K562 (cell line): ENCODE results near the gene ABCA1. TPM values are rescaled to one million over a fixed set of nuclear protein-coding genes. Genes with fewer than 3 reads are reported as not detected.

Experiments used
- ATAC-seq: fragments of 200-7000 bp; cut with Tn5 transposase; 3 replicates; pipeline ENCODE4 v1.9.1; 2020; ENCODE audit warnings: moderate library complexity
- BruUV-seq: library from RNA; stranded (reverse); fragments of 400-500 nt; replicated peaks from 2 replicates; lab custom pipeline; 2021; lab: Mats Ljungman, UMichigan
- CTCF ChIA-PET: fragments of 300-600 bp; formaldehyde crosslinking; extraction: SDS; loops from one replicate; lab custom pipeline; 2021; ENCODE audit warnings: low intra/inter-chr PET ratio; lab: Yijun Ruan, JAX
- POLR2A ChIA-PET: fragments of 300-600, 350-650 bp; sonication (Branson Sonifier 250); formaldehyde crosslinking; extraction: SDS; loops from one replicate; lab custom pipeline; 2021; ENCODE audit warnings: antibody characterized with exemption, inconsistent platforms; lab: Yijun Ruan, JAX
- DNase-seq, 4 experiments: peaks; one replicate each; pipeline versions ENCODE4 v3.0.0 to v3.0.0-alpha.2; 2011 to 2018; ENCODE audit warnings: low spot score in 3 of 4, mixed read lengths in 3 of 4; ENCODE audit errors: extremely low read depth in 1 of 4
- FAIRE-seq: peaks from 2 replicates; lab custom pipeline; 2011; peaks lifted over from hg19 to GRCh38; lab: Jason Lieb, UNC
- H2AFZ ChIP-seq: 2 replicates; pipeline ENCODE4 v1.6.0; 2011; ENCODE audit warnings: low read depth, low read length, control low read depth, inconsistent platforms
- H3K27ac ChIP-seq: fragments of 200-600 bp; 3 replicates; pipeline ENCODE4 v1.8.0; 2011; ENCODE audit warnings: low read depth, mild to moderate bottlenecking, control low read depth, inconsistent platforms, low read length, moderate library complexity, mixed read lengths; ENCODE audit errors: extremely low read depth
- H3K27me3 ChIP-seq, 2 experiments: fragments of 300-600 bp in 1 of 2; 2 replicates in 1 of 2; 3 replicates in 1 of 2; pipeline versions ENCODE4 v1.6.0 to v1.8.0; 2011; ENCODE audit warnings: inconsistent platforms in 2 of 2, low read length in 2 of 2, mild to moderate bottlenecking in 1 of 2, mixed read lengths in 1 of 2, moderate library complexity in 1 of 2; ENCODE audit not compliant: control insufficient read depth in 2 of 2, insufficient read depth in 2 of 2
- H3K36me3 ChIP-seq: fragments of 300-600 bp; 3 replicates; pipeline ENCODE4 v1.8.0; 2011; ENCODE audit warnings: mild to moderate bottlenecking, low read length, inconsistent platforms; ENCODE audit not compliant: control insufficient read depth, insufficient read depth
- H3K4me1 ChIP-seq, 2 experiments: fragments of 200-600 bp in 1 of 2; replicated peaks in 1 of 2; 2 replicates in 1 of 2; 3 replicates in 1 of 2; pipeline versions ENCODE4 v1.5.1 to v1.8.0; 2011; ENCODE audit warnings: inconsistent platforms in 2 of 2, low read length in 2 of 2, mild to moderate bottlenecking in 1 of 2, mixed read lengths in 1 of 2, moderate library complexity in 1 of 2; ENCODE audit not compliant: control insufficient read depth in 2 of 2, insufficient read depth in 2 of 2
- H3K4me2 ChIP-seq: 2 replicates; pipeline ENCODE4 v1.6.1; 2011; ENCODE audit warnings: low read length, control low read depth, inconsistent platforms, mixed read lengths; ENCODE audit not compliant: insufficient read depth
- H3K4me3 ChIP-seq: fragments of 200-600 bp; sonication (generic), shearing (Covaris generic); 2 replicates; pipeline ENCODE4 v1.5.1; 2016; ENCODE audit warnings: control low read depth, inconsistent platforms
- H3K79me2 ChIP-seq: fragments of 200-600 bp; 3 replicates; pipeline ENCODE4 v1.8.0; 2011; ENCODE audit warnings: low read length, inconsistent platforms; ENCODE audit not compliant: control insufficient read depth, insufficient read depth
- H3K9ac ChIP-seq, 2 experiments: 2 replicates each; pipeline versions ENCODE4 v1.6.0 to v1.6.1; 2011; ENCODE audit warnings: low read depth in 2 of 2, low read length in 2 of 2, control low read depth in 1 of 2, inconsistent platforms in 1 of 2, mild to moderate bottlenecking in 1 of 2, mixed read lengths in 1 of 2; ENCODE audit not compliant: insufficient read depth in 1 of 2
- H3K9me1 ChIP-seq: one replicate; pipeline ENCODE4 v1.6.0; 2011; ENCODE audit warnings: inconsistent platforms, mild to moderate bottlenecking, low read length, moderate library complexity; ENCODE audit not compliant: control insufficient read depth, insufficient read depth
- H3K9me3 ChIP-seq: replicated peaks from 2 replicates; pipeline ENCODE4 v1.5.1; 2011; ENCODE audit warnings: low read depth, low read length, inconsistent platforms; ENCODE audit not compliant: control insufficient read depth, insufficient read depth
- H4K20me1 ChIP-seq: replicated peaks from 2 replicates; pipeline ENCODE4 v1.6.1; 2011; ENCODE audit warnings: low read length, inconsistent platforms, mixed read lengths; ENCODE audit not compliant: control insufficient read depth, insufficient read depth
- ARID2 ChIP-seq: fragments of 450-650 bp; IDR thresholded peaks from 2 replicates; pipeline ENCODE4 v1.6.1; 2017; ENCODE audit warnings: antibody characterized with exemption, mild to moderate bottlenecking
- ARID3A ChIP-seq: IDR thresholded peaks from 2 replicates; pipeline ENCODE4 v1.6.1; 2012; ENCODE audit warnings: low read depth, low read length, improper control_type of control experiment, borderline replicate concordance
- ATF1 ChIP-seq, 2 experiments: fragments of 450-650 bp in 1 of 2; IDR thresholded peaks; 2 replicates each; pipeline ENCODE4 v1.6.1; 2016; ENCODE audit warnings: missing compliant biosample characterization in 1 of 2, missing genetic modification characterization in 1 of 2
- CBFB ChIP-seq: sonication (generic); formaldehyde crosslinking; IDR thresholded peaks from 2 replicates; pipeline ENCODE4 v1.4.0; 2020; ENCODE audit warnings: mild to moderate bottlenecking, missing genetic modification reagents
- CHD1 ChIP-seq: fragments of 200-600 bp; sonication (generic); IDR thresholded peaks from one replicate; pipeline ENCODE4 v1.6.1; 2012; ENCODE audit warnings: mild to moderate bottlenecking, moderate library complexity, low read length, inconsistent platforms
- GTF2E2 ChIP-seq: fragments of 200-800 bp; sonication (Bioruptor generic); IDR thresholded peaks from 2 replicates; pipeline ENCODE4 v1.6.1; 2016; ENCODE audit warnings: missing genetic modification characterization, missing compliant biosample characterization
- KAT8 ChIP-seq: fragments of 450-650 bp; IDR thresholded peaks from 2 replicates; pipeline ENCODE4 v1.6.1; 2016; ENCODE audit warnings: low read depth, mild to moderate bottlenecking
- KHSRP ChIP-seq: fragments of 450-650 bp; IDR thresholded peaks from 2 replicates; pipeline ENCODE4 v1.6.1; 2017
- MAFG ChIP-seq: fragments of 450-650 bp; conservative IDR thresholded peaks from 2 replicates; pipeline ENCODE4 v1.6.1; 2016; ENCODE audit warnings: missing genetic modification characterization, missing compliant biosample characterization
- NCOA6 ChIP-seq: fragments of 450-650 bp; IDR thresholded peaks from 2 replicates; pipeline ENCODE4 v1.6.1; 2017; ENCODE audit warnings: mild to moderate bottlenecking
- NUFIP1 ChIP-seq: fragments of 450-650 bp; IDR thresholded peaks from 2 replicates; pipeline ENCODE4 v1.6.1; 2018; ENCODE audit not compliant: partially characterized antibody
- SAFB ChIP-seq: fragments of 200-400 bp; formaldehyde crosslinking; IDR thresholded peaks from 2 replicates; pipeline ENCODE4 v1.6.1; 2017; ENCODE audit warnings: low read depth, low read length, borderline replicate concordance
- SIRT6 ChIP-seq: IDR thresholded peaks from one replicate; pipeline ENCODE4 v1.6.1; 2012; ENCODE audit warnings: low read depth, mild to moderate bottlenecking, control low read depth, inconsistent platforms, low read length, moderate library complexity
- SRSF1 ChIP-seq: fragments of 200-400 bp; formaldehyde crosslinking; IDR thresholded peaks from 2 replicates; pipeline ENCODE4 v1.6.1; 2017; ENCODE audit warnings: mild to moderate bottlenecking, low read depth, low read length, moderate library complexity
- ZBTB9 ChIP-seq: fragments of 450-650 bp; formaldehyde crosslinking; IDR thresholded peaks from 2 replicates; pipeline ENCODE4 v1.4.0; 2020; ENCODE audit warnings: mild to moderate bottlenecking, moderate library complexity
- ZNF354B ChIP-seq: fragments of 250-450 bp; sonication (Bioruptor Pico); IDR thresholded peaks from 2 replicates; pipeline ENCODE4 v1.4.0; 2020
- ZNF398 ChIP-seq: fragments of 250-450 bp; sonication (Bioruptor Pico); IDR thresholded peaks from 2 replicates; pipeline ENCODE4 v1.8.0; 2021; ENCODE audit warnings: moderate library complexity, mild to moderate bottlenecking, inconsistent platforms
- ZNF444 ChIP-seq: fragments of 250-450 bp; sonication (Bioruptor Pico); IDR thresholded peaks from 2 replicates; pipeline ENCODE4 v1.4.0; 2020; ENCODE audit warnings: mild to moderate bottlenecking, moderate library complexity
- WGBS: fragments of 100-300 bp; shearing (Covaris generic); methylation state at CpG from one replicate; pipeline ENCODE4 v1.1.6; 2016; ENCODE audit warnings: low coverage, mixed read lengths; ENCODE audit not compliant: insufficient coverage; ENCODE audit errors: missing lambda C conversion rate; 5-methylcytosine and 5-hydroxymethylcytosine counted together
- in situ Hi-C: fragments of 300-500 bp; cut with MboI; formaldehyde crosslinking; loops from 4 replicates; pipeline ENCODE4 v1.15.0; 2018; ENCODE audit warnings: inconsistent platforms, mixed read lengths
- intact Hi-C: fragments of 100-400 bp; cut with micrococcal nuclease; formaldehyde crosslinking; loops from 2 replicates; pipeline ENCODE4 v1.14.2; 2022
- polyA plus RNA-seq, 8 experiments: library from polyadenylated mRNA; depleted of rRNA in 4 of 8; stranded (reverse) in 5 of 8; unstranded in 3 of 8; fragments of >200 nt; fragmentation: Nextera tagmentation in 2 of 8; fragmentation: Illumina TruSeq in 1 of 8; extraction: Ambion mirVana in 2 of 8; extraction: Trizol in 1 of 8; gene quantifications; 2 replicates each; pipeline versions ENCODE4 v1.2.1 to v1.2.3, GENCODE V29; 2011 to 2014; ENCODE audit warnings: inconsistent platforms in 1 of 8, missing spikeins in 1 of 8
- total RNA-seq, 7 experiments: library from RNA; depleted of rRNA in 6 of 7; stranded (reverse); fragments of >200 nt in 6 of 7; fragmentation: Illumina TruSeq in 2 of 7; extraction: Trizol in 2 of 7; gene quantifications; 2 replicates each; pipeline versions ENCODE4 v1.2.1 to v1.2.3, GENCODE V29; 2011 to 2021; ENCODE audit warnings: low replicate concordance in 1 of 7

Gene ABCA1
- total and polyA plus RNA-seq, 9 of the 15 experiments (the other 6 are each of a cell fraction or from before 2014, with no cell fraction given) = under 0.01 to 0.18 (median 0.02) TPM; not detected in 5

- TF ChIP-seq ZBTB9 (CRISPR knock-in tag) (0 out of 2 replicates have a peak, but pooled peaks have one; percentile 29), MAFG (peak; percentile 73)
Measured at GRCh38 chr9:104863180-104863883, 64.6 kb downstream of the ABCA1 start (continued).

GRCh38 chr9:104861397-104861796 is 66.6 kb downstream of the ABCA1 start:
- no peaks in the 10 kb centered on the region for H3K4me1 ChIP-seq
- POLR2A ChIA-PET = no interaction called here
- no peak overlapping the region for H3K4me2 ChIP-seq
- DNase-seq = no peak
- intact Hi-C loops (no loop called here), in situ Hi-C loops (loop anchor here (5.0 to 10.0 kb wide), 2 partner anchors 296 to 553 kb away; no protein-coding TSS in a partner anchor)
- no peaks in the 10 kb centered on the region for H3K79me2 ChIP-seq
- no peaks in the 10 kb centered on the region for H4K20me1 ChIP-seq
- no peaks in the 10 kb centered on the region for H3K36me3 ChIP-seq
- H3K9me1 ChIP-seq = no peaks in the 10 kb centered on the region
- no peak for FAIRE-seq
- WGBS = 0% methylated on average over 2 of the region's 2 CpGs
- no peaks in the 10 kb centered on the region for H3K9me3 ChIP-seq
- no peak overlapping the region for H3K4me3 ChIP-seq
- no TSS peak for BruUV-seq
- CTCF ChIA-PET = interaction anchor here (0.7 kb wide), 1 partner anchor 9 kb away, joined by 3 read pairs; no protein-coding TSS in a partner anchor
- H3K27ac ChIP-seq = no peak overlapping the region
- peaks cover 3 to 12% of the 10 kb centered on the region in 2 experiments; a peak in 3 of 5 replicates for H3K27me3 ChIP-seq
- no peak overlapping the region for H3K9ac ChIP-seq
- no peak overlapping the region for H2AFZ ChIP-seq
- no peak for ATAC-seq
- TF ChIP-seq NCOA6 (no peak), CHD1 (no peak), ZNF398 (CRISPR knock-in tag) (no peak), CBFB (CRISPR knock-in tag) (no peak), SAFB (no peak), GTF2E2 (tag) (no peak), ARID2 (no peak), KAT8 (no peak), ATF1 (CRISPR knock-in tag; IDR thresholded peaks at IDR 0.05) (no peak), ATF1 (tag; IDR thresholded peaks at IDR 0.05) (no peak), ZNF354B (CRISPR knock-in tag) (no peak), KHSRP (no peak), ARID3A (no peak), NUFIP1 (no peak), SRSF1 (no peak), ZNF444 (no peak), SIRT6 (no peak)
